A673 (cell line): ENCODE data around the gene MELTF. TPM values are rescaled to one million over a fixed set of nuclear protein-coding genes. Genes with fewer than 3 reads are reported as not detected.

Experiments used
- BruUV-seq: library from RNA; stranded (reverse); fragments of 400-500 nt; replicated peaks from 2 replicates; lab custom pipeline; 2021; lab: Mats Ljungman, UMichigan
- CTCF ChIA-PET: fragments of 300-600 bp; sonication (Branson Sonifier 250); formaldehyde crosslinking; loops from one replicate; lab custom pipeline; 2022; ENCODE audit warnings: antibody characterized with exemption; lab: Charles Lee
- POLR2A ChIA-PET: fragments of 300-600 bp; sonication (Branson Sonifier 250); formaldehyde crosslinking; loops from one replicate; lab custom pipeline; 2022; ENCODE audit warnings: antibody characterized with exemption; ENCODE audit not compliant: low non-redundant PET; lab: Charles Lee
- DNase-seq: peaks from one replicate; pipeline ENCODE4 v3.0.0-alpha.2; 2015; ENCODE audit warnings: low spot score
- H3K27ac ChIP-seq: fragments of 200-600 bp; sonication (generic); 2 replicates; pipeline ENCODE4 v1.5.1; 2016; ENCODE audit warnings: mixed run types, low read depth, mild to moderate bottlenecking, mixed read lengths, antibody characterized with exemption, low read length; ENCODE audit not compliant: poor library complexity, severe bottlenecking
- H3K27me3 ChIP-seq: fragments of 200-600 bp; sonication (generic); replicated peaks from 2 replicates; pipeline ENCODE4 v1.6.1; 2017; ENCODE audit warnings: mixed run types, low read depth, mild to moderate bottlenecking, mixed read lengths, antibody characterized with exemption, low read length; ENCODE audit not compliant: insufficient read depth, poor library complexity
- H3K36me3 ChIP-seq: fragments of 200-600 bp; sonication (generic); 2 replicates; pipeline ENCODE4 v1.6.1; 2016; ENCODE audit warnings: mixed run types, mild to moderate bottlenecking, mixed read lengths, antibody characterized with exemption, low read length; ENCODE audit not compliant: insufficient read depth, poor library complexity, severe bottlenecking
- H3K4me1 ChIP-seq: fragments of 200-600 bp; sonication (generic); 2 replicates; pipeline ENCODE4 v1.6.1; 2017; ENCODE audit warnings: mixed run types, mild to moderate bottlenecking, mixed read lengths, antibody characterized with exemption, low read length; ENCODE audit not compliant: insufficient read depth, poor library complexity, severe bottlenecking
- H3K4me3 ChIP-seq: fragments of 200-600 bp; sonication (generic); 2 replicates; pipeline ENCODE4 v1.5.1; 2016; ENCODE audit warnings: low read depth, mixed run types, mild to moderate bottlenecking, mixed read lengths, low read length; ENCODE audit not compliant: poor library complexity, severe bottlenecking
- H3K9me3 ChIP-seq: fragments of 200-600 bp; sonication (generic); 2 replicates; pipeline ENCODE4 v1.6.1; 2016; ENCODE audit warnings: mixed run types, low read depth, mild to moderate bottlenecking, mixed read lengths, antibody characterized with exemption, low read length; ENCODE audit not compliant: poor library complexity, severe bottlenecking
- EZH2 ChIP-seq: fragments of 200-600 bp; sonication (generic); IDR thresholded peaks from 2 replicates; pipeline ENCODE4 v1.6.1; 2017; ENCODE audit warnings: borderline replicate concordance, low read depth, mild to moderate bottlenecking, mixed read lengths, antibody characterized with exemption, low read length; ENCODE audit not compliant: poor library complexity, severe bottlenecking
- intact Hi-C: fragments of 100-400 bp; cut with micrococcal nuclease; formaldehyde crosslinking; loops from one replicate; pipeline ENCODE4 v1.10.0; 2022; ENCODE audit not compliant: unreplicated experiment
- total RNA-seq: library from RNA; stranded (reverse); gene quantifications from 2 replicates; pipeline ENCODE4 v1.2.3, GENCODE V29; 2021
- TF ChIP-seq, protein P1 (sequence below): fragments of 300-800, 200-600 bp; sonication (generic); conservative IDR thresholded peaks from 2 replicates; pipeline ENCODE4 v1.5.1; 2017; ENCODE audit warnings: low read depth, mild to moderate bottlenecking, antibody characterized with exemption, low read length, moderate library complexity, mixed read lengths

MELTF gene
- total RNA-seq, 1 experiment from 2014 or later, result 2.6 TPM

DNA sequence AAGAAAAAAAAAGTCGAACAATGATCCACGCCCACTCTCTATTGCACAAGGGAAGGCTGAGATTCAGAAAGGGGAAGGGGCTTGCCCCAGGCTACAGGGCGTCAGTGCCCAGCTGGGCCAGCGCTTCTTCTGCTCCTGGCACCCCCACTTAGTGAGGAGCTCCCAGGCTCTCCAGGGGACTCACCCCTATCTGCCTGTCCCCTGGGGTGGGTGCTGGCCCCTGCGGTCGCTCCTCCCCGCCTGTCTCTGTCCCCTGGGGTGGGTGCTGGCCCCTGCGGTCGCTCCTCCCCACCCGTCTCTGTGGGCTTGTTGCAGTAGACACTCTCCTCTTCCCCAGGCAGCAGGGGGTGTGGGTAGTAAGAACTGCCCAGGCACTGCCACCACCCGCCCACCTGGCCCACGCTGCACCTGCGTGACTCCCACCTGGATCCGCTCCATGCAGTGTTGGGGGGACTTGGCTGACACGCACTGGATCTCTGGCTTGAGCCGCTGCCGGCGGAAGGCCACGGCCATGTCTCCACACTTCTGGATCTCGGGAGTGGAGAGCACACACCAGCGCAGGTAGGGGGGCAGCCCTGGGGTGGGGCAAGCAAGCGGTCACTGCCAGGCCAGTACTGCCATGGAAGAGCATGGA lies 14.6 kb downstream of the MELTF start:
- DNase-seq, result no peak

DNA sequence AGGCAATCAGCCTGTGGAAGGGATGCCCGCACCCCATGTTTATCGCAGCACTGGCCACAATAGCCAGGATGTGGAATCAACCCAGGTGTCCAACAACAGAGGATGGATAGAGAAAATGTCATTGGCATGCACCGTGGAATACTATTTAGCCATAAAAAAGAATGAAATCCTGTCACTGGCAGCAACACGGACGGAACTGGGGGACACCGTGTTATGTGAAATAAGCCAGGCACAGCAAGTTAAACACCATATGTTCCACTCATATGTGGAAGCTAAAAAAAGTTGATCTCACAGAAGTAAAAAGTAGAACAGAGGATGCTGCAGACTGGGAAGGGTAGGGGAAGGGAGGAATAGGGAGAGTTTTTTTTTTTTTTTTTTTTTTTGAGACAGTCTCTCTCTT lies 15.6 kb downstream of the MELTF start:
- CTCF ChIA-PET, result no interaction called here
- no peak for TF ChIP-seq EZH2
- TF ChIP-seq, protein P1, sequence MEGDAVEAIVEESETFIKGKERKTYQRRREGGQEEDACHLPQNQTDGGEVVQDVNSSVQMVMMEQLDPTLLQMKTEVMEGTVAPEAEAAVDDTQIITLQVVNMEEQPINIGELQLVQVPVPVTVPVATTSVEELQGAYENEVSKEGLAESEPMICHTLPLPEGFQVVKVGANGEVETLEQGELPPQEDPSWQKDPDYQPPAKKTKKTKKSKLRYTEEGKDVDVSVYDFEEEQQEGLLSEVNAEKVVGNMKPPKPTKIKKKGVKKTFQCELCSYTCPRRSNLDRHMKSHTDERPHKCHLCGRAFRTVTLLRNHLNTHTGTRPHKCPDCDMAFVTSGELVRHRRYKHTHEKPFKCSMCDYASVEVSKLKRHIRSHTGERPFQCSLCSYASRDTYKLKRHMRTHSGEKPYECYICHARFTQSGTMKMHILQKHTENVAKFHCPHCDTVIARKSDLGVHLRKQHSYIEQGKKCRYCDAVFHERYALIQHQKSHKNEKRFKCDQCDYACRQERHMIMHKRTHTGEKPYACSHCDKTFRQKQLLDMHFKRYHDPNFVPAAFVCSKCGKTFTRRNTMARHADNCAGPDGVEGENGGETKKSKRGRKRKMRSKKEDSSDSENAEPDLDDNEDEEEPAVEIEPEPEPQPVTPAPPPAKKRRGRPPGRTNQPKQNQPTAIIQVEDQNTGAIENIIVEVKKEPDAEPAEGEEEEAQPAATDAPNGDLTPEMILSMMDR, result no peak

More for the DNA sequence above, 14.6 kb downstream of the MELTF start:
- Histone ChIP-seq H3K27ac (no peak overlapping the region), H3K4me3 (no peak overlapping the region), H3K4me1 (no peaks in the 10 kb centered on the region), H3K9me3 (no peaks in the 10 kb centered on the region), H3K27me3 (no peaks in the 10 kb centered on the region), H3K36me3 (no peaks in the 10 kb centered on the region)
- TF ChIP-seq, protein P1, result no peak
- TF ChIP-seq EZH2, result no peak
- no TSS peak for BruUV-seq
- intact Hi-C loops, result no loop called here
- POLR2A ChIA-PET, result no interaction called here
- CTCF ChIA-PET, result no interaction called here

DNA sequence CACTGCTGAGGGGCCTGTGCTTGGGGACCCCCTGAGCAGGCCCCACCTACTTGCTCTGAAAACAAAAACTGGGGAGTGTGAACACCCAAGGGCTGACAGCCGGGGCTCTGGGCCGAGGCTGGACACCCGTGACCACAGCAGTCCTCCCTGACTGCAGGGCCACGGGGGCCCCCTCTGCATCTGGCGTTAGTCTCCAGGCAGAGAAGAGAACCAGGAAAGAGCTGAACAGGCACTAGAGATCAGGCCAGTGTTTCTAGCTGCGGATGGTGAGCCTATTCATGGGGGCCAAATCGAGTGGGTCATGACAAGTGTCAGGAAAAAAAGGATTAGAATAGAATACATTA lies 17.1 kb downstream of the MELTF start:
- DNase-seq, result no peak
- no peak for TF ChIP-seq EZH2
- TF ChIP-seq, protein P1, result no peak
- Histone ChIP-seq H3K27me3 (no peaks in the 10 kb centered on the region), H3K36me3 (no peaks in the 10 kb centered on the region), H3K4me3 (no peak overlapping the region), H3K27ac (no peak overlapping the region), H3K4me1 (no peaks in the 10 kb centered on the region), H3K9me3 (no peaks in the 10 kb centered on the region)
- intact Hi-C loops, result no loop called here
- BruUV-seq, result no TSS peak
- POLR2A ChIA-PET, result no interaction called here
- CTCF ChIA-PET, result no interaction called here

More for the DNA sequence above, 15.6 kb downstream of the MELTF start:
- Histone ChIP-seq H3K27ac (no peak overlapping the region), H3K36me3 (no peaks in the 10 kb centered on the region), H3K9me3 (no peaks in the 10 kb centered on the region), H3K27me3 (no peaks in the 10 kb centered on the region), H3K4me1 (no peaks in the 10 kb centered on the region), H3K4me3 (no peak overlapping the region)
- no TSS peak for BruUV-seq
- DNase-seq, result no peak
- intact Hi-C loops, result no loop called here
- POLR2A ChIA-PET, result no interaction called here
